Hematopoietic multipotent progenitor cell treated with erythropoietin and hydrocortisone succinate and interleukin-3 and kit ligand, for 15 days (in vitro differentiated cells): ENCODE measurements around the gene TRIM2.

ENCODE experiments used
- DNase-seq: peaks from one replicate; pipeline ENCODE4 v3.0.0-alpha.2; 2015; ENCODE audit warnings: low spot score

TRIM2 gene

GRCh38 chr4:153333874-153334273 is 129.6 kb downstream of the TRIM2 start:
- no peak for DNase-seq

- DNase-seq, result no peak
Observed at GRCh38 chr4:153335665-153336064, 131.4 kb downstream of the TRIM2 start.

GRCh38 chr4:153337686-153338085 is 133.4 kb downstream of the TRIM2 start:
- no peak for DNase-seq

GRCh38 chr4:153341575-153342090 is 137.4 kb downstream of the TRIM2 start:
- DNase-seq, result no peak

- no peak for DNase-seq
Observed at GRCh38 chr4:153342751-153343552, 138.7 kb downstream of the TRIM2 start.

GRCh38 chr4:153344131-153345011 is 140.1 kb downstream of the TRIM2 start, which contains the start of gene MND1:
Gene MND1 (plus strand): TSS chr4:153344688. CDS start chr4:153344738, 50 bp downstream.
- peak; percentile 81 for DNase-seq

- DNase-seq, result peak; percentile 52
Observed at GRCh38 chr4:153345012-153345981, 141.1 kb downstream of the TRIM2 start.

- DNase-seq, result no peak
Observed at GRCh38 chr4:153346031-153346430, 141.8 kb downstream of the TRIM2 start.

GRCh38 chr4:153346563-153346962 is 142.3 kb downstream of the TRIM2 start:
- DNase-seq, result no peak

GRCh38 chr4:153347117-153347516 is 142.9 kb downstream of the TRIM2 start:
- no peak for DNase-seq

- no peak for DNase-seq
Observed at GRCh38 chr4:153348006-153348405, 143.8 kb downstream of the TRIM2 start.

- no peak for DNase-seq
Observed at GRCh38 chr4:153349206-153349805, 145.1 kb downstream of the TRIM2 start.

- DNase-seq, result peak; percentile 47
Observed at GRCh38 chr4:153362184-153362583, 157.9 kb downstream of the TRIM2 start.

GRCh38 chr4:153364061-153364460 is 159.8 kb downstream of the TRIM2 start:
- no peak for DNase-seq

GRCh38 chr4:153365003-153365402 is 160.8 kb downstream of the TRIM2 start:
- no peak for DNase-seq

GRCh38 chr4:153366486-153366885 is 162.2 kb downstream of the TRIM2 start:
- DNase-seq, result no peak

- DNase-seq, result no peak
Observed at GRCh38 chr4:153367092-153367491, 162.8 kb downstream of the TRIM2 start.

GRCh38 chr4:153369021-153369420 is 164.8 kb downstream of the TRIM2 start:
- no peak for DNase-seq

GRCh38 chr4:153371701-153372234 is 167.5 kb downstream of the TRIM2 start:
- no peak for DNase-seq

- DNase-seq, result no peak
Observed at GRCh38 chr4:153372967-153373562, 168.8 kb downstream of the TRIM2 start.
